CD4-positive, alpha-beta T cell (primary cell): ENCODE data around the gene RAPGEF6. TPM values are rescaled to one million over a fixed set of nuclear protein-coding genes. Genes with fewer than 3 reads are reported as not detected.

ENCODE experiments used
- ATAC-seq: fragments of 200-7000 bp; cut with Tn5 transposase; one replicate; pipeline ENCODE4 v1.10.0; 2022; ENCODE audit warnings: mild to moderate bottlenecking; ENCODE audit not compliant: poor library complexity
- CTCF ChIA-PET: fragments of 350-600 bp; sonication (Branson Sonifier 250); formaldehyde crosslinking; loops from one replicate; lab custom pipeline; 2021; ENCODE audit warnings: antibody characterized with exemption, inconsistent platforms; lab: Charles Lee
- POLR2A ChIA-PET: fragments of 350-600 bp; sonication (Branson Sonifier 250); formaldehyde crosslinking; loops from one replicate; lab custom pipeline; 2021; ENCODE audit warnings: antibody characterized with exemption, inconsistent platforms; lab: Charles Lee
- DNase-seq, 14 experiments: peaks; one replicate each; pipeline ENCODE4 v3.0.0-alpha.2; 2013 to 2020; ENCODE audit warnings: mixed read lengths in 2 of 14
- H3K27ac ChIP-seq, 2 donors: one replicate each; pipeline versions ENCODE4 v1.5.1 to v1.7.0; 2013; ENCODE audit warnings: low read length in 2 of 2, low read depth in 1 of 2, mild to moderate bottlenecking in 1 of 2
- H3K27me3 ChIP-seq, 2 experiments: 1 replicate in 1 of 2; 2 replicates in 1 of 2; pipeline versions ENCODE4 v1.6.1 to v1.7.0; 2013; ENCODE audit warnings: low read length in 2 of 2, control low read depth in 1 of 2, mild to moderate bottlenecking in 1 of 2, moderate library complexity in 1 of 2; ENCODE audit not compliant: insufficient read depth in 2 of 2, control insufficient read depth in 1 of 2
- H3K36me3 ChIP-seq: one replicate; pipeline ENCODE4 v1.6.1; 2013; ENCODE audit warnings: low read length, control low read depth; ENCODE audit not compliant: insufficient read depth
- H3K4me1 ChIP-seq: one replicate; pipeline ENCODE4 v1.6.1; 2013; ENCODE audit warnings: low read length, control low read depth; ENCODE audit not compliant: insufficient read depth
- H3K4me3 ChIP-seq: one replicate; pipeline ENCODE4 v1.5.1; 2013; ENCODE audit warnings: mild to moderate bottlenecking, low read length, moderate library complexity
- H3K9me3 ChIP-seq, 2 experiments: 1 replicate in 1 of 2; 2 replicates in 1 of 2; pipeline versions ENCODE4 v1.6.1 to v1.7.0; 2013; ENCODE audit warnings: low read length in 2 of 2, mild to moderate bottlenecking in 2 of 2, control low read depth in 1 of 2, moderate library complexity in 1 of 2; ENCODE audit not compliant: control insufficient read depth in 1 of 2, insufficient read depth in 1 of 2
- H3K27ac Mint-ChIP-seq: one replicate; pipeline ENCODE4 v1.8.0; 2020; ENCODE audit warnings: mixed read lengths
- H3K27me3 Mint-ChIP-seq: one replicate; pipeline ENCODE4 v1.8.0; 2021; ENCODE audit warnings: mixed read lengths
- H3K36me3 Mint-ChIP-seq: one replicate; pipeline ENCODE4 v1.8.0; 2021; ENCODE audit warnings: low read depth, mixed read lengths
- H3K4me1 Mint-ChIP-seq: one replicate; pipeline ENCODE4 v1.8.0; 2021; ENCODE audit warnings: low read depth, mixed read lengths
- H3K4me3 Mint-ChIP-seq: one replicate; pipeline ENCODE4 v1.8.0; 2020; ENCODE audit warnings: mild to moderate bottlenecking, mixed read lengths
- H3K9me3 Mint-ChIP-seq: one replicate; pipeline ENCODE4 v1.8.0; 2020; ENCODE audit warnings: mixed read lengths
- CTCF ChIP-seq: fragments of 200-600 bp; IDR thresholded peaks from one replicate; pipeline ENCODE4 v1.8.0; 2022; ENCODE audit warnings: antibody characterized with exemption, mild to moderate bottlenecking
- intact Hi-C, 2 experiments: fragments of 100-400 bp; cut with DNase I in 1 of 2; cut with micrococcal nuclease in 1 of 2; formaldehyde crosslinking; loops; one replicate each; pipeline versions ENCODE4 v1.15.1 to v1.9.0; 2023 to 2025; cut with DNase I, micrococcal nuclease
- total RNA-seq, 174 experiments: library from RNA in 2 of 174; stranded (reverse) in 2 of 174; gene quantifications; one replicate each; pipeline ENCODE4 v1.2.3 and lab custom pipeline; 2021 to 2026

The RAPGEF6 gene
- total RNA-seq, 2 experiments from 2014 or later = 83.3 to 91.4 TPM

- peaks cover 84% of the 10 kb centered on the region for H3K36me3 ChIP-seq
- peaks cover 95% of the 10 kb centered on the region for H3K36me3 Mint-ChIP-seq
Observed at GRCh38 chr5:131393498-131393968, 241.5 kb downstream of the RAPGEF6 start.

GRCh38 chr5:131392466-131393095 lies 242.4 kb downstream of the RAPGEF6 start:
- H3K9me3 Mint-ChIP-seq = no peaks in the 10 kb centered on the region
- peak overlapping the region; percentile 97 for H3K27ac Mint-ChIP-seq
- Histone ChIP-seq H3K27ac (peak overlapping the region; percentile 85 to 92), H3K27me3 (no peaks in the 10 kb centered on the region), H3K4me3 (no peak overlapping the region), H3K4me1 (peaks cover 62% of the 10 kb centered on the region), H3K9me3 (no peaks in the 10 kb centered on the region), H3K36me3 (peaks cover 88% of the 10 kb centered on the region)
- peaks cover 95% of the 10 kb centered on the region for H3K36me3 Mint-ChIP-seq
- intact Hi-C loops = loop anchor here in 1 of 2 experiments (1.0 kb wide), 1 partner anchor 10 kb away; no protein-coding TSS in a partner anchor
- DNase-seq (peak in 3 of 14 experiments; percentile 51 to 62 (median 56)), ATAC-seq (no peak)
- H3K27me3 Mint-ChIP-seq = no peaks in the 10 kb centered on the region
- peaks cover 91% of the 10 kb centered on the region for H3K4me1 Mint-ChIP-seq
- ChIA-PET CTCF (interaction anchor here (0.5 to 1.2 kb wide), 3 partner anchors 9 to 49 kb away, joined by 3 to 5 read pairs (median 3); no protein-coding TSS in a partner anchor), POLR2A (interaction anchor here (0.6 to 1.6 kb wide), 5 partner anchors 11 to 229 kb away, joined by 3 to 7 read pairs (median 3); no protein-coding TSS in a partner anchor)
- H3K4me3 Mint-ChIP-seq = peak overlapping the region; percentile 55
- no peak for TF ChIP-seq CTCF

More at GRCh38 chr5:131393498-131393968, 241.5 kb downstream of the RAPGEF6 start:
- peak overlapping the region; percentile 85 to 92 for H3K27ac ChIP-seq
- intact Hi-C loops = loop anchor here in 1 of 2 experiments (1.0 kb wide), 1 partner anchor 11 kb away; no protein-coding TSS in a partner anchor
- no peaks in the 10 kb centered on the region for H3K9me3 ChIP-seq
- H3K4me1 Mint-ChIP-seq = peaks cover 96% of the 10 kb centered on the region
- POLR2A ChIA-PET = interaction anchor here (0.9 to 4.1 kb wide), 10 partner anchors 10 to 230 kb away, joined by 3 to 44 read pairs (median 6); partner anchors contain the start of gene CDC42SE2
- DNase-seq = no peak
- H3K4me1 ChIP-seq = peaks cover 57% of the 10 kb centered on the region
- no peak overlapping the region for H3K4me3 ChIP-seq
- H3K4me3 Mint-ChIP-seq = peak overlapping the region; percentile 55
- H3K27ac Mint-ChIP-seq = peak overlapping the region; percentile 97
- CTCF ChIA-PET = interaction anchor here (0.8 to 2.1 kb wide), 2 partner anchors 12 to 72 kb away, joined by 3 to 10 read pairs; no protein-coding TSS in a partner anchor
- no peak for TF ChIP-seq CTCF
- H3K9me3 Mint-ChIP-seq = no peaks in the 10 kb centered on the region
- H3K27me3 ChIP-seq = no peaks in the 10 kb centered on the region
- no peaks in the 10 kb centered on the region for H3K27me3 Mint-ChIP-seq
- ATAC-seq = no peak

GRCh38 chr5:131389869-131390265 lies 245.2 kb downstream of the RAPGEF6 start:
- no peak for TF ChIP-seq CTCF
- DNase-seq = no peak
- H3K27me3 Mint-ChIP-seq = no peaks in the 10 kb centered on the region
- no peaks in the 10 kb centered on the region for H3K9me3 ChIP-seq
- no peaks in the 10 kb centered on the region for H3K9me3 Mint-ChIP-seq
- no peaks in the 10 kb centered on the region for H3K27me3 ChIP-seq
- intact Hi-C loops = no loop called here
- POLR2A ChIA-PET = interaction anchor here (0.8 to 1.6 kb wide), 3 partner anchors 11 to 125 kb away, joined by 3 to 5 read pairs (median 3); no protein-coding TSS in a partner anchor
- peaks cover 90% of the 10 kb centered on the region for H3K36me3 ChIP-seq
- H3K4me1 Mint-ChIP-seq = peaks cover 86% of the 10 kb centered on the region
- H3K4me3 Mint-ChIP-seq = peak overlapping the region; percentile 5
- peak overlapping the region; percentile 97 for H3K27ac Mint-ChIP-seq
- CTCF ChIA-PET = no interaction called here
- H3K4me1 ChIP-seq = peaks cover 48% of the 10 kb centered on the region
- no peak overlapping the region for H3K4me3 ChIP-seq
- H3K36me3 Mint-ChIP-seq = peaks cover 95% of the 10 kb centered on the region
- peak overlapping the region; percentile 39 to 56 for H3K27ac ChIP-seq
- ATAC-seq = no peak
